Tongue (tissue), 2 donors: ENCODE results near the gene MTLN. TPM values are rescaled to one million over a fixed set of nuclear protein-coding genes. Genes with fewer than 3 reads are reported as not detected.
"Not testable (repeated sequence)": the region's sequence is repeated elsewhere in the genome, so short reads cannot be mapped to it uniquely, and the experiment has no call there.

Source experiments
- DNase-seq: peaks from one replicate; pipeline ENCODE4 v3.0.0-alpha.2; 2015
- total RNA-seq: library from RNA; depleted of rRNA; stranded (reverse); fragments of >200 nt; gene quantifications from one replicate; pipeline ENCODE4 v1.2.3, GENCODE V29; 2014

Gene MTLN
- total RNA-seq: 86.9 TPM

- peak; percentile 85 for DNase-seq
Observed at GRCh38 chr2:110211938-110212858, at the start of gene MTLN. Gene MTLN, minus strand, starts transcription at chr2:110212547. Its CDS starts 22 bp downstream, at chr2:110212525.

- not testable (repeated sequence) for DNase-seq
Observed at GRCh38 chr2:110261910-110262309, 49.6 kb upstream of the MTLN start.

- not testable (repeated sequence) for DNase-seq
Observed at GRCh38 chr2:110248081-110248795, 35.9 kb upstream of the MTLN start.

- not testable (repeated sequence) for DNase-seq
Observed at GRCh38 chr2:110245488-110246435, 33.4 kb upstream of the MTLN start.

- DNase-seq: not testable (repeated sequence)
Observed at GRCh38 chr2:110243283-110243682, 30.9 kb upstream of the MTLN start.

GRCh38 chr2:110234514-110234913 is 22.2 kb upstream of the MTLN start:
- DNase-seq: not testable (repeated sequence)

GRCh38 chr2:110229886-110230285 is 17.5 kb upstream of the MTLN start:
- not testable (repeated sequence) for DNase-seq

- not testable (repeated sequence) for DNase-seq
Observed at GRCh38 chr2:110222626-110223025, 10.3 kb upstream of the MTLN start.

GRCh38 chr2:110221938-110222337 is 9.6 kb upstream of the MTLN start:
- DNase-seq: no peak

- no peak for DNase-seq
Observed at GRCh38 chr2:110220190-110220564, 7.8 kb upstream of the MTLN start.

- DNase-seq: no peak
Observed at GRCh38 chr2:110219496-110220189, 7.3 kb upstream of the MTLN start.

- DNase-seq: not testable (repeated sequence)
Observed at GRCh38 chr2:110218889-110219288, 6.5 kb upstream of the MTLN start.

GRCh38 chr2:110216803-110217202 is 4.5 kb upstream of the MTLN start:
- DNase-seq: peak; percentile 16

- no peak for DNase-seq
Observed at GRCh38 chr2:110216199-110216598, 3.9 kb upstream of the MTLN start.

- DNase-seq: peak; percentile 35
Observed at GRCh38 chr2:110215566-110216158, 3.3 kb upstream of the MTLN start.

- DNase-seq: no peak
Observed at GRCh38 chr2:110215091-110215490, 2.7 kb upstream of the MTLN start.

- DNase-seq: not testable (repeated sequence)
Observed at GRCh38 chr2:110213522-110213921, 1.2 kb upstream of the MTLN start.

- no peak for DNase-seq
Observed at GRCh38 chr2:110205660-110206455, 6.5 kb downstream of the MTLN start.

- peak; percentile 92 for DNase-seq
Observed at GRCh38 chr2:110204408-110205385, 7.7 kb downstream of the MTLN start, which contains the start of gene NPHP1. Gene NPHP1, minus strand, starts transcription at chr2:110205013. Its CDS starts 45 bp downstream, at chr2:110204968.
